Upper lobe of left lung (tissue), 6 donors: Measurements from ENCODE around the gene RAB20. TPM values are rescaled to one million over a fixed set of nuclear protein-coding genes. Genes with fewer than 3 reads are reported as not detected.

ENCODE experiments used
- ATAC-seq, 2 donors: fragments of 200-7000 bp; cut with Tn5 transposase; one replicate each; pipeline ENCODE4 v1.9.1; 2022; ENCODE audit warnings: mild to moderate bottlenecking in 2 of 2, moderate library complexity in 2 of 2; ENCODE audit not compliant: low FRiP score in 2 of 2
- DNase-seq, 2 donors: peaks; one replicate each; pipeline ENCODE4 v3.0.0-alpha.2; 2019 to 2020
- H3K27ac ChIP-seq, 4 donors: fragments of 200-600 bp; sonication (generic); one replicate each; pipeline ENCODE4 v1.5.1; 2016 to 2019
- H3K27me3 ChIP-seq, 4 donors: fragments of 200-600 bp; sonication (generic); one replicate each; pipeline ENCODE4 v1.5.1; 2017 to 2019
- H3K36me3 ChIP-seq, 4 donors: fragments of 200-600 bp; sonication (generic); one replicate each; pipeline ENCODE4 v1.5.1; 2016 to 2019
- H3K4me1 ChIP-seq, 4 donors: fragments of 200-600 bp; sonication (generic); one replicate each; pipeline ENCODE4 v1.5.1; 2018 to 2019
- H3K4me3 ChIP-seq, 4 donors: fragments of 200-600 bp; sonication (generic); one replicate each; pipeline ENCODE4 v1.5.1; 2017 to 2019; ENCODE audit warnings: mild to moderate bottlenecking in 2 of 4, moderate library complexity in 1 of 4
- H3K9me3 ChIP-seq, 4 donors: fragments of 200-600 bp; sonication (generic); one replicate each; pipeline ENCODE4 v1.5.1; 2018 to 2019
- CTCF ChIP-seq, 6 experiments: fragments of 450-650 bp in 4 of 6; fragments of 200-600 bp in 2 of 6; sonication (generic) in 2 of 6; IDR thresholded peaks; one replicate each; pipeline ENCODE4 v1.5.1; 2016 to 2019; ENCODE audit warnings: antibody characterized with exemption in 6 of 6
- EP300 ChIP-seq, 4 donors: sonication (generic); formaldehyde crosslinking; IDR thresholded peaks; one replicate each; pipeline ENCODE4 v1.5.1; 2017; ENCODE audit warnings: antibody characterized with exemption in 4 of 4, control low read depth in 2 of 4
- POLR2A ChIP-seq, 4 donors: fragments of 450-650 bp; IDR thresholded peaks; one replicate each; pipeline ENCODE4 v1.5.1; 2016 to 2017; ENCODE audit warnings: antibody characterized with exemption in 4 of 4, mild to moderate bottlenecking in 2 of 4
- POLR2AphosphoS5 ChIP-seq, 2 donors: sonication (generic); formaldehyde crosslinking; IDR thresholded peaks; one replicate each; pipeline ENCODE4 v1.5.1; 2017; ENCODE audit warnings: antibody characterized with exemption in 2 of 2
- WGBS, 2 donors: methylation state at CpG; one replicate each; pipeline ENCODE4 v1.1.5; 2017 to 2018; 5-methylcytosine and 5-hydroxymethylcytosine counted together
- total RNA-seq, 6 donors: library from RNA; depleted of rRNA in 4 of 6; stranded (reverse); fragments of >200 nt in 4 of 6; gene quantifications; one replicate each; pipeline versions ENCODE4 v1.1.0 to v1.2.1, GENCODE V29; 2016 to 2021
- donor health status: DM: no; HTN: no; CAD: no; lungs with moderate emphysema.
- donor health status: DM: no; HTN: yes; CAD: no; lungs with severe emphysema.

RAB20 gene
- total RNA-seq, 6 donors from 2014 or later: 46.7 to 80.7 (median 57.8) TPM

GRCh38 chr13:110565296-110565695 is 3.8 kb upstream of the RAB20 start:
- H3K27ac ChIP-seq: no peak overlapping the region
- TF ChIP-seq POLR2A (IDR thresholded peaks at IDR 0.05) (no peak), CTCF (IDR thresholded peaks at IDR 0.05) (peak in 1 of 6 experiments; percentile 22), POLR2AphosphoS5 (IDR thresholded peaks at IDR 0.05) (no peak), EP300 (IDR thresholded peaks at IDR 0.05) (no peak)
- no peaks in the 10 kb centered on the region for H3K27me3 ChIP-seq
- no peaks in the 10 kb centered on the region for H3K9me3 ChIP-seq
- no peak overlapping the region for H3K4me3 ChIP-seq
- H3K4me1 ChIP-seq: peaks cover 7 to 24% (median 12%) of the 10 kb centered on the region in 4 donors
- no peaks in the 10 kb centered on the region for H3K36me3 ChIP-seq
- ATAC-seq (no peak), DNase-seq (no peak)
- WGBS, 2 donors: 54 to 61% methylated on average over 2 of the region's 2 CpGs

- Histone ChIP-seq H3K4me3 (no peak overlapping the region), H3K36me3 (no peaks in the 10 kb centered on the region), H3K27me3 (no peaks in the 10 kb centered on the region), H3K9me3 (no peaks in the 10 kb centered on the region), H3K27ac (no peak overlapping the region), H3K4me1 (peaks cover 7 to 32% (median 15%) of the 10 kb centered on the region in 4 donors)
- DNase-seq: no peak
- no peak for ATAC-seq
- WGBS, 2 donors: 85 to 96% methylated on average over 3 of the region's 3 CpGs
- TF ChIP-seq CTCF (IDR thresholded peaks at IDR 0.05) (no peak), POLR2AphosphoS5 (IDR thresholded peaks at IDR 0.05) (no peak), POLR2A (IDR thresholded peaks at IDR 0.05) (no peak), EP300 (IDR thresholded peaks at IDR 0.05) (no peak)
Observed at GRCh38 chr13:110564472-110564985, 3.0 kb upstream of the RAB20 start.

- Histone ChIP-seq H3K27me3 (no peaks in the 10 kb centered on the region), H3K9me3 (no peaks in the 10 kb centered on the region), H3K4me1 (peaks cover 15 to 41% (median 23%) of the 10 kb centered on the region in 4 donors), H3K27ac (no peak overlapping the region), H3K36me3 (no peaks in the 10 kb centered on the region), H3K4me3 (peak overlapping the region in 1 of 4 donors; percentile 95)
- DNase-seq: no peak
- WGBS, 2 donors: 71 to 74% methylated on average over 7 to 9 of the region's 9 CpGs
- no peak for TF ChIP-seq POLR2A (IDR thresholded peaks at IDR 0.05)
- ATAC-seq: no peak
Observed at GRCh38 chr13:110563463-110563774, 1.9 kb upstream of the RAB20 start.

GRCh38 chr13:110562696-110563462 is 1.4 kb upstream of the RAB20 start:
- no peaks in the 10 kb centered on the region for H3K36me3 ChIP-seq
- peak overlapping the region; percentile 93 to 98 (median 97) for H3K27ac ChIP-seq
- DNase-seq (no peak), ATAC-seq (no peak)
- no peak for TF ChIP-seq POLR2AphosphoS5 (IDR thresholded peaks at IDR 0.05)
- peaks cover 17 to 43% (median 26%) of the 10 kb centered on the region in 4 donors for H3K4me1 ChIP-seq
- no peaks in the 10 kb centered on the region for H3K27me3 ChIP-seq
- peak overlapping the region in 3 of 4 donors; percentile 81 to 95 (median 86) for H3K4me3 ChIP-seq
- 65 to 77% methylated on average over 17 of the region's 17 CpGs for WGBS, 2 donors
- no peaks in the 10 kb centered on the region for H3K9me3 ChIP-seq

- Histone ChIP-seq H3K4me3 (peak overlapping the region; percentile 73 to 95 (median 84)), H3K27ac (peak overlapping the region; percentile 93 to 98 (median 97)), H3K9me3 (no peaks in the 10 kb centered on the region), H3K27me3 (no peaks in the 10 kb centered on the region), H3K4me1 (peaks cover 24 to 51% (median 29%) of the 10 kb centered on the region in 4 donors), H3K36me3 (peaks cover 0 to 6% (median 0%) of the 10 kb centered on the region in 4 donors)
- 11 to 15% methylated on average over 20 to 24 of the region's 24 CpGs for WGBS, 2 donors
- ATAC-seq (peak in 1 of 2 donors; percentile 18), DNase-seq (no peak)
- no peak for TF ChIP-seq POLR2AphosphoS5 (IDR thresholded peaks at IDR 0.05)
- no peak for TF ChIP-seq EP300 (IDR thresholded peaks at IDR 0.05)
- no peak for TF ChIP-seq POLR2A (IDR thresholded peaks at IDR 0.05)
Observed at GRCh38 chr13:110562036-110562597, 595 bp upstream of the RAB20 start.

- peak; percentile 38 to 48 for ATAC-seq
- DNase-seq: peak in 1 of 2 donors; percentile 58
- Histone ChIP-seq H3K27ac (peak overlapping the region; percentile 93 to 98 (median 97)), H3K4me3 (peak overlapping the region; percentile 73 to 95 (median 84)), H3K9me3 (no peaks in the 10 kb centered on the region), H3K27me3 (no peaks in the 10 kb centered on the region), H3K36me3 (peaks cover 0 to 7% (median 2%) of the 10 kb centered on the region in 4 donors), H3K4me1 (peaks cover 32 to 63% (median 42%) of the 10 kb centered on the region in 4 donors)
- TF ChIP-seq POLR2A (IDR thresholded peaks at IDR 0.05) (peak in 3 of 4 donors; percentile 2 to 75 (median 23)), POLR2AphosphoS5 (IDR thresholded peaks at IDR 0.05) (no peak)
- WGBS, 2 donors: 2 to 3% methylated on average over 4 to 19 of the region's 29 CpGs
Observed at GRCh38 chr13:110560601-110561343, 750 bp downstream of the RAB20 start.
